CD8-positive, alpha-beta memory T cell (primary cell): ENCODE results near the gene SPSB2. TPM values are rescaled to one million over a fixed set of nuclear protein-coding genes. Genes with fewer than 3 reads are reported as not detected.
"Not testable (repeated sequence)": the region's sequence is repeated elsewhere in the genome, so short reads cannot be mapped to it uniquely, and the experiment has no call there.

Experiments
- CTCF ChIA-PET: fragments of 350-600 bp; sonication (Branson Sonifier 250); formaldehyde crosslinking; loops from one replicate; lab custom pipeline; 2021; ENCODE audit warnings: antibody characterized with exemption; lab: Charles Lee
- POLR2A ChIA-PET: fragments of 350-600 bp; sonication (Branson Sonifier 250); formaldehyde crosslinking; loops from one replicate; lab custom pipeline; 2021; ENCODE audit warnings: antibody characterized with exemption; lab: Charles Lee
- DNase-seq, 5 donors: peaks; one replicate each; pipeline versions ENCODE4 v3.0.0 to v3.0.0-alpha.2; 2020 to 2022; ENCODE audit warnings: mixed read lengths in 1 of 5
- H3K27ac ChIP-seq: one replicate; pipeline ENCODE4 v1.7.0; 2013; ENCODE audit warnings: low read depth, mild to moderate bottlenecking, low read length, moderate library complexity
- H3K27me3 ChIP-seq: 2 replicates; pipeline ENCODE4 v1.7.0; 2013; ENCODE audit warnings: low read length, mild to moderate bottlenecking; ENCODE audit not compliant: insufficient read depth, poor library complexity, severe bottlenecking
- H3K36me3 ChIP-seq: 2 replicates; pipeline ENCODE4 v1.7.0; 2013; ENCODE audit warnings: mild to moderate bottlenecking, low read length, moderate library complexity; ENCODE audit not compliant: insufficient read depth
- H3K4me1 ChIP-seq: 2 replicates; pipeline ENCODE4 v1.7.0; 2013; ENCODE audit warnings: mild to moderate bottlenecking, low read length, moderate library complexity; ENCODE audit not compliant: insufficient read depth
- H3K4me3 ChIP-seq: 2 replicates; pipeline ENCODE4 v1.7.0; 2013; ENCODE audit warnings: mild to moderate bottlenecking, low read length
- H3K9me3 ChIP-seq: 2 replicates; pipeline ENCODE4 v1.7.0; 2013; ENCODE audit warnings: mild to moderate bottlenecking, low read length
- H3K27ac Mint-ChIP-seq, 8 donors: one replicate each; pipeline ENCODE4 v1.8.0; 2020 to 2021; ENCODE audit warnings: mixed read lengths in 8 of 8, mild to moderate bottlenecking in 6 of 8, inconsistent platforms in 3 of 8, moderate library complexity in 3 of 8
- H3K27me3 Mint-ChIP-seq, 2 donors: one replicate each; pipeline ENCODE4 v1.8.0; 2020 to 2021; ENCODE audit warnings: mixed read lengths in 2 of 2, mild to moderate bottlenecking in 1 of 2, moderate library complexity in 1 of 2
- H3K36me3 Mint-ChIP-seq, 3 donors: one replicate each; pipeline ENCODE4 v1.8.0; 2020 to 2021; ENCODE audit warnings: mixed read lengths in 3 of 3, inconsistent platforms in 1 of 3, mild to moderate bottlenecking in 1 of 3
- H3K4me1 Mint-ChIP-seq, 3 donors: one replicate each; pipeline ENCODE4 v1.8.0; 2020 to 2021; ENCODE audit warnings: mixed read lengths in 3 of 3, inconsistent platforms in 1 of 3, mild to moderate bottlenecking in 1 of 3
- H3K4me3 Mint-ChIP-seq, 7 donors: one replicate each; pipeline ENCODE4 v1.8.0; 2020 to 2021; ENCODE audit warnings: mixed read lengths in 7 of 7, mild to moderate bottlenecking in 6 of 7, moderate library complexity in 4 of 7, inconsistent platforms in 2 of 7
- H3K9me3 Mint-ChIP-seq, 5 donors: one replicate each; pipeline ENCODE4 v1.8.0; 2020 to 2022; ENCODE audit warnings: mixed read lengths in 5 of 5, mild to moderate bottlenecking in 3 of 5, moderate library complexity in 2 of 5, inconsistent platforms in 1 of 5
- polyA plus RNA-seq: library from polyadenylated mRNA; unstranded; fragments of 300-500 nt; fragmentation: Illumina TruSeq; gene quantifications from one replicate; pipeline ENCODE4 v1.2.3, GENCODE V29; 2021
- total RNA-seq, 2 experiments: library from RNA; stranded (reverse); gene quantifications; one replicate each; pipeline ENCODE4 v1.2.3, GENCODE V29; 2021

SPSB2 gene
- total and polyA plus RNA-seq, 3 experiments from 2014 or later: 7.7 to 11.4 (median 8.1) TPM

GRCh38 chr12:6872073-6873048, 742 bp downstream of the SPSB2 start:
- Histone ChIP-seq H3K9me3 (no peaks in the 10 kb centered on the region), H3K27me3 (no peaks in the 10 kb centered on the region), H3K27ac (peak overlapping the region; percentile 90), H3K4me1 (peaks cover 42% of the 10 kb centered on the region), H3K36me3 (peaks cover 17% of the 10 kb centered on the region), H3K4me3 (peak overlapping the region; percentile 96)
- ChIA-PET CTCF (interaction anchor here (0.6 to 11.0 kb wide), 61 partner anchors 9 to 272 kb away, joined by 3 to 135 read pairs (median 3); partner anchors contain the start of genes ATN1, C12orf57, C1RL and CDCA3), POLR2A (interaction anchor here (0.5 to 3.6 kb wide), 23 partner anchors 8 to 317 kb away, joined by 3 to 46 read pairs (median 4); partner anchors contain the start of genes C12orf57, C1RL, CDCA3 and COPS7A)
- Mint-ChIP-seq H3K27ac (peak overlapping the region; percentile 79 to 99 (median 88)), H3K36me3 (peaks cover 0 to 53% (median 7%) of the 10 kb centered on the region in 3 donors), H3K9me3 (no peaks in the 10 kb centered on the region), H3K4me3 (peak overlapping the region; percentile 83 to 97 (median 89)), H3K4me1 (peaks cover 45 to 58% (median 58%) of the 10 kb centered on the region in 3 donors), H3K27me3 (no peaks in the 10 kb centered on the region)
- peak; percentile 81 to 87 (median 82) for DNase-seq

GRCh38 chr12:6871052-6871957, 1.8 kb downstream of the SPSB2 start:
- Mint-ChIP-seq H3K27ac (peak overlapping the region; percentile 79 to 99 (median 88)), H3K4me1 (peaks cover 50 to 67% (median 58%) of the 10 kb centered on the region in 3 donors), H3K36me3 (peaks cover 0 to 53% (median 7%) of the 10 kb centered on the region in 3 donors), H3K27me3 (no peaks in the 10 kb centered on the region), H3K4me3 (peak overlapping the region; percentile 83 to 97 (median 89)), H3K9me3 (no peaks in the 10 kb centered on the region)
- Histone ChIP-seq H3K4me3 (peak overlapping the region; percentile 96), H3K36me3 (peaks cover 17% of the 10 kb centered on the region), H3K4me1 (peaks cover 42% of the 10 kb centered on the region), H3K9me3 (no peaks in the 10 kb centered on the region), H3K27me3 (no peaks in the 10 kb centered on the region), H3K27ac (no peak overlapping the region)
- DNase-seq: peak in 1 of 5 donors; percentile 27
- ChIA-PET POLR2A (interaction anchor here (1.1 to 3.6 kb wide), 5 partner anchors 19 to 90 kb away, joined by 4 to 46 read pairs (median 22); partner anchors contain the start of genes CDCA3, ENO2 and USP5), CTCF (interaction anchor here (0.8 to 11.0 kb wide), 28 partner anchors 7 to 535 kb away, joined by 3 to 135 read pairs (median 9); partner anchors contain the start of genes ATN1, C1R, C1RL and CDCA3)

GRCh38 chr12:6870304-6870703, 2.8 kb downstream of the SPSB2 start:
- Histone ChIP-seq H3K4me1 (peaks cover 42% of the 10 kb centered on the region), H3K36me3 (peaks cover 17% of the 10 kb centered on the region)
- H3K9me3 Mint-ChIP-seq, H3K27ac ChIP-seq, DNase-seq, POLR2A ChIA-PET, H3K4me3 ChIP-seq, H3K27me3 ChIP-seq, H3K9me3 ChIP-seq, H3K27me3 Mint-ChIP-seq: not testable (repeated sequence)
- CTCF ChIA-PET: interaction anchor here (1.0 to 11.0 kb wide), 17 partner anchors 14 to 534 kb away, joined by 3 to 135 read pairs (median 7); partner anchors contain the start of genes ATN1, C1R, C1RL and CDCA3
- H3K4me1 Mint-ChIP-seq: peaks cover 49 to 67% (median 58%) of the 10 kb centered on the region in 3 donors
- H3K27ac Mint-ChIP-seq: peak overlapping the region in 7 of 8 donors; percentile 48 to 92 (median 77)
- H3K36me3 Mint-ChIP-seq: peaks cover 0 to 56% (median 7%) of the 10 kb centered on the region in 3 donors
- peak overlapping the region in 6 of 7 donors; percentile 23 to 91 (median 58) for H3K4me3 Mint-ChIP-seq

- Histone ChIP-seq H3K4me3 (no peak overlapping the region), H3K27me3 (no peaks in the 10 kb centered on the region), H3K4me1 (peaks cover 42% of the 10 kb centered on the region), H3K27ac (peak overlapping the region; percentile 76), H3K9me3 (no peaks in the 10 kb centered on the region), H3K36me3 (peaks cover 23% of the 10 kb centered on the region)
- no peaks in the 10 kb centered on the region for H3K27me3 Mint-ChIP-seq
- ChIA-PET CTCF (interaction anchor here (0.6 to 11.0 kb wide), 32 partner anchors 11 to 256 kb away, joined by 3 to 135 read pairs (median 4); partner anchors contain the start of genes ATN1, C12orf57, C1RL and CDCA3), POLR2A (interaction anchor here (0.5 to 3.8 kb wide), 10 partner anchors 16 to 226 kb away, joined by 3 to 36 read pairs (median 4); partner anchors contain the start of genes C12orf57, CDCA3, ENO2 and MLF2)
- H3K27ac Mint-ChIP-seq: peak overlapping the region; percentile 82 to 92 (median 86)
- H3K9me3 Mint-ChIP-seq: no peaks in the 10 kb centered on the region
- peak; percentile 76 to 87 (median 79) for DNase-seq
- peaks cover 2 to 66% (median 12%) of the 10 kb centered on the region in 3 donors for H3K36me3 Mint-ChIP-seq
- peak overlapping the region; percentile 85 to 96 (median 92) for H3K4me3 Mint-ChIP-seq
- H3K4me1 Mint-ChIP-seq: peaks cover 48 to 61% (median 52%) of the 10 kb centered on the region in 3 donors
Observed at GRCh38 chr12:6869049-6870021, 3.8 kb downstream of the SPSB2 start.

- Mint-ChIP-seq H3K4me1 (peaks cover 43 to 56% (median 47%) of the 10 kb centered on the region in 3 donors), H3K4me3 (peak overlapping the region; percentile 85 to 96 (median 92)), H3K9me3 (no peaks in the 10 kb centered on the region), H3K27me3 (no peaks in the 10 kb centered on the region), H3K36me3 (peaks cover 2 to 72% (median 12%) of the 10 kb centered on the region in 3 donors), H3K27ac (peak overlapping the region; percentile 82 to 93 (median 88))
- Histone ChIP-seq H3K36me3 (peaks cover 26% of the 10 kb centered on the region), H3K27ac (peak overlapping the region; percentile 76), H3K27me3 (no peaks in the 10 kb centered on the region), H3K4me1 (peaks cover 38% of the 10 kb centered on the region), H3K9me3 (no peaks in the 10 kb centered on the region), H3K4me3 (peak overlapping the region; percentile 38)
- ChIA-PET POLR2A (interaction anchor here (0.9 to 3.8 kb wide), 8 partner anchors 15 to 398 kb away, joined by 3 to 36 read pairs (median 5); partner anchors contain the start of genes CDCA3, ENO2, USP5 and VAMP1), CTCF (interaction anchor here (0.9 to 11.0 kb wide), 18 partner anchors 14 to 245 kb away, joined by 3 to 135 read pairs (median 9); partner anchors contain the start of genes ATN1, C12orf57, CDCA3 and LPCAT3)
- no peak for DNase-seq
Observed at GRCh38 chr12:6868211-6869048, 4.7 kb downstream of the SPSB2 start.
